Measurements from ENCODE around the gene S100A3. TPM values are rescaled to one million over a fixed set of nuclear protein-coding genes. Genes with fewer than 3 reads are reported as not detected.
A peak's percentile ranks its signal among the peaks of the same experiment; 100 is the strongest.

Gene S100A3
- total RNA-seq, 1 donor from 2014 or later = not detected

DNA sequence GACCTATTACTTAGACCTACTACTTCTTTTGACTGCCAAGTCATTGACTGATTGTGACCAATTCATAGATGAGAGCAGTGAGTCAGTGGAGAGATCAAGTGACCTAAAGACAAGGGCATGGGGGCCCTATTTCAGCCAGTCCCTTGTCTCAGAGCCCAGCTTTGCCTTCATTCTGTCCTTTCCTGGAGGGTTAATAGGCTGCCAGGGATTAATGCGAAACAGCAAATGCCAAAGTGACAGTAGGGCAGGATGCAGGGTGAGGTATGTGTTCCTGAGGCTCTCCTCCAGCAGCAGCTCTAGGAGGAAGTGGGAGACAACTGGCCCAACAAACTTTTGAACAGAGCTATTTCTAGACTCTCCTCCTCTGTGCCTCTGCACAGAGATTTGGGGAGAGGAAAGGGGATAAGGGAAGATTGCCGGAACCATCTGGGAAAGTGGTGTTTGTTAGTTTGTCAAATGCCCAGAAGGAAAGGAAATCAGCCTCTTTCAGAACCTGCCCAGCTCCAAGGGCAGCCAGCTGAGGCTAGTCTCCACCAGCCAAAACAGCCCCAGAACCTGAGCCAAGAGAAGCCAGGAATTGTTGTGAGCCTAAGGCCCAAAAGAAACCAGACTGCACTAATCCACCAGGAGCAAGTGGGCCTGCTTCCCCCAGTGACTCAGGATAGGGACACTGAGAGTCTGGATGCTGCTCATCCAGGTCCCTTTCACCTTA is 4.9 kb upstream of the S100A3 start:
- peak overlapping the region; percentile 86 to 92 for H3K27ac ChIP-seq
- TF ChIP-seq, protein P1, sequence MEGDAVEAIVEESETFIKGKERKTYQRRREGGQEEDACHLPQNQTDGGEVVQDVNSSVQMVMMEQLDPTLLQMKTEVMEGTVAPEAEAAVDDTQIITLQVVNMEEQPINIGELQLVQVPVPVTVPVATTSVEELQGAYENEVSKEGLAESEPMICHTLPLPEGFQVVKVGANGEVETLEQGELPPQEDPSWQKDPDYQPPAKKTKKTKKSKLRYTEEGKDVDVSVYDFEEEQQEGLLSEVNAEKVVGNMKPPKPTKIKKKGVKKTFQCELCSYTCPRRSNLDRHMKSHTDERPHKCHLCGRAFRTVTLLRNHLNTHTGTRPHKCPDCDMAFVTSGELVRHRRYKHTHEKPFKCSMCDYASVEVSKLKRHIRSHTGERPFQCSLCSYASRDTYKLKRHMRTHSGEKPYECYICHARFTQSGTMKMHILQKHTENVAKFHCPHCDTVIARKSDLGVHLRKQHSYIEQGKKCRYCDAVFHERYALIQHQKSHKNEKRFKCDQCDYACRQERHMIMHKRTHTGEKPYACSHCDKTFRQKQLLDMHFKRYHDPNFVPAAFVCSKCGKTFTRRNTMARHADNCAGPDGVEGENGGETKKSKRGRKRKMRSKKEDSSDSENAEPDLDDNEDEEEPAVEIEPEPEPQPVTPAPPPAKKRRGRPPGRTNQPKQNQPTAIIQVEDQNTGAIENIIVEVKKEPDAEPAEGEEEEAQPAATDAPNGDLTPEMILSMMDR (IDR thresholded peaks at IDR 0.05) = no peak

DNA sequence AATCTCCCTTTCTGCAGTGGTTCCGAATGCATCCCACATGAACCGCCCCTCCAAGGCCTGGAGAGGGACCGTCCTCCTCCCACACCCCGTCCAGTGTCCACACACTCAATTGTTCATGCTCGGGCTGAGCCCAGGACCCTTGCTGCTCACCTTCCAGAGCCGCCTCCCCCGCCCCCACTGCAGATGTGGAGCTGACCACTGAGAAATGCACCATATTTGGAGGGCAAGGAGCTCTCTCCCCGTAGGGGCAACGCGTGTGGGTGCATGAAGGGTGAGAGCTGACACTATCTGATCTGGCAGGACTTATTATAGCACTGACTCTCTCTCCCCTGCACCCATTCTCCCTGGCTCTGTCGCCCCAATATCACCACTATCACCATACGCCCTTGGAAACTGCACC is 4.0 kb upstream of the S100A3 start:
- Histone ChIP-seq H3K36me3 (no peaks in the 10 kb centered on the region), H3K27me3 (no peaks in the 10 kb centered on the region), H3K27ac (peak overlapping the region; percentile 86 to 92), H3K4me3 (no peak overlapping the region), H3K9me3 (no peaks in the 10 kb centered on the region), H3K4me1 (peaks cover 37 to 46% of the 10 kb centered on the region in 2 donors)
- TF ChIP-seq, protein P1 (IDR thresholded peaks at IDR 0.05) = no peak
- DNase-seq (ENCODE audit: low spot score in 2 of 2) = no peak
- intact Hi-C loops (cut with DNase I) = no loop called here

More for the DNA sequence above, 4.9 kb upstream of the S100A3 start:
- intact Hi-C loops (cut with DNase I) = no loop called here
- no peak for DNase-seq (ENCODE audit: low spot score in 2 of 2)
- Histone ChIP-seq H3K4me3 (no peak overlapping the region), H3K36me3 (no peaks in the 10 kb centered on the region), H3K4me1 (peaks cover 28 to 37% of the 10 kb centered on the region in 2 donors), H3K9me3 (no peaks in the 10 kb centered on the region), H3K27me3 (no peaks in the 10 kb centered on the region)

DNA sequence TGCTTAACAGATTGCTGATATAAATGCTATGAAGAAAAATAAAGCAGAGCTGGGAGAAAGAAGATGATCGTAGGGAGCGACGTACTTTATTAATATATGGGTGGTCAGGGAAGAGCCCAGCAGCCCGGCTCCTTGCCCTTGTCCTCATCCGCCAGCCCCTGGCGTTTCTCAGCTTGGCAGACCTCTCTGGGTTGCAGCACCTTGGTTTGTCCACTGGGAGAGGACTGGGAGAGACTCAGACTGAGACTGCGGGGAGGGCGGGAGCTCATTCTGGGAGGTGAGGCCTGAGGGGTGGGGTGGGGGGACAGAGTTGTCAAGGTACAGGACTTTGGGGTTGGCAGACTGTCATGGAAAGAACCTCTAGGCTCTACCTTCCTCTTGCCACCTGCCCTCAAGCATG is 3.3 kb upstream of the S100A3 start:
- intact Hi-C loops (cut with DNase I) = no loop called here
- Histone ChIP-seq H3K4me3 (no peak overlapping the region), H3K27ac (peak overlapping the region; percentile 86 to 92), H3K4me1 (peaks cover 41 to 53% of the 10 kb centered on the region in 2 donors), H3K36me3 (no peaks in the 10 kb centered on the region), H3K27me3 (no peaks in the 10 kb centered on the region), H3K9me3 (no peaks in the 10 kb centered on the region)
- TF ChIP-seq, protein P1 (IDR thresholded peaks at IDR 0.05) = no peak
- DNase-seq (ENCODE audit: low spot score in 2 of 2) = no peak

DNA sequence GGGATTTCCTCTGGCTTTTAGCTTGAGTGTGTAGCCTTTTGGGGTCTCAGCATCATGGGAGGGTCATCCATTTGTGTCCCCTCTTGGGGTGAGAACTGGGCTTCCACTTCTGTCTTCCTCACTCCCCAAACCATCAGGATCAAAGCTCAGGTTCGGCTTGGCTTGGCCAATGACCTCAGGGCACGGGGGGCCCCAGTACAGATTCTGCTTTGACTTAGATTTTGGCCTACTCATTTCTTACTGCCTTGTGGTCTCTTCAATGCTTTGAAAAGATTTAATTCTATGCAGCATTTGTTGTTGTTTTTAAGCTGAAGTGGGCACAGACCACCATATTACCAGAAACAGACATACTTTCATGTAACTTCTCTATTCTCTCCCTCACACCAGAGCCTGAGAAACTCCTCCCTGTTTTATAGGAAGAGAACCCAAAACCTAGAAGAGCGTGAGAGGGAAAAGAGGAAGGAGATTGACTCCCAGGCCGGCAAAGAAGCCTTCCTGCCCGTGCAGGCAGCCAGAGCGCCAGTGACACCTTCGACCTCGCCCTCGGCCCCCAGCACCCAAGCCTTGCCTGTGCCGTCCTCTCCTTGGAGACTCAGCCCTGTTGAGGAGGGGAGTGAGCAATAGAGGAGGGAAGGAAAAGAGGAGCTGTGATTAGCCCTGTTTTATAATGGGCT is 1.9 kb upstream of the S100A3 start:
- peak overlapping the region; percentile 74 to 92 for H3K27ac ChIP-seq
- TF ChIP-seq, protein P1 (IDR thresholded peaks at IDR 0.05) = no peak
- no peaks in the 10 kb centered on the region for H3K27me3 ChIP-seq
- DNase-seq (ENCODE audit: low spot score in 2 of 2) = no peak
- peaks cover 52 to 65% of the 10 kb centered on the region in 2 donors for H3K4me1 ChIP-seq
- no peaks in the 10 kb centered on the region for H3K9me3 ChIP-seq
- H3K36me3 ChIP-seq = no peaks in the 10 kb centered on the region
- H3K4me3 ChIP-seq = no peak overlapping the region
- intact Hi-C loops (cut with DNase I) = no loop called here

DNA sequence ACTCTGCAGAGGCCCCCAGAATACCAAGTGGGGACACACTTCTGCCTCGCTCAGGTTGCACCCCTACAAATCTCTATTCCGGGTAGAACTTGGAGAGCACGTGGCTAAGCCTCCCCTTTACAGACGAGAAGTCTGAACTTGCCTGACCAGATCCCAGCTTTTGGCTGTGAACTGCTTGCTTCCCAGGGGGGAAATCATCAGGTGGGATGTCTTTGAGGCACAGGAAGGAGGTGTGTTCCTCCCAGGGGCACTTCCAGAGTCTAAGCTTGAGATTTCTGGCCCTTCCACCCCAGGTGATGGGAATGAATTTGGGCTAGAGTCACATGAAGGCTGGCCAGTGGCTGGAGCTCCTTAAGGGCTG is 1.3 kb upstream of the S100A3 start:
- Histone ChIP-seq H3K27me3 (no peaks in the 10 kb centered on the region), H3K4me3 (no peak overlapping the region), H3K36me3 (no peaks in the 10 kb centered on the region), H3K4me1 (peaks cover 54 to 70% of the 10 kb centered on the region in 2 donors), H3K9me3 (no peaks in the 10 kb centered on the region), H3K27ac (peak overlapping the region; percentile 74 to 92)
- intact Hi-C loops (cut with DNase I) = no loop called here
- TF ChIP-seq, protein P1 (IDR thresholded peaks at IDR 0.05) = no peak
- no peak for DNase-seq (ENCODE audit: low spot score in 2 of 2)

All from ascending aorta (tissue), 2 donors.